K562 (cell line): ENCODE data around the gene OLFML2A. TPM values are rescaled to one million over a fixed set of nuclear protein-coding genes. Genes with fewer than 3 reads are reported as not detected.

ENCODE experiments used
- ADNP ChIP-seq: fragments of 200-800 bp; sonication (Bioruptor generic); IDR thresholded peaks from 2 replicates; pipeline ENCODE4 v1.6.1; 2016; ENCODE audit warnings: missing genetic modification characterization, missing compliant biosample characterization
- BRF1 ChIP-seq: IDR thresholded peaks from 3 replicates; pipeline ENCODE4 v1.6.1; 2011; ENCODE audit warnings: borderline replicate concordance, mild to moderate bottlenecking; ENCODE audit not compliant: insufficient read length; ENCODE audit errors: extremely low read depth
- HDAC8 ChIP-seq: fragments of 450-650 bp; IDR thresholded peaks from 2 replicates; pipeline ENCODE4 v1.6.1; 2016; ENCODE audit warnings: mild to moderate bottlenecking, missing genetic modification characterization, moderate library complexity, missing compliant biosample characterization
- NFRKB ChIP-seq: fragments of 450-650 bp; IDR thresholded peaks from 2 replicates; pipeline ENCODE4 v1.6.1; 2016; ENCODE audit warnings: low read depth
- REST ChIP-seq, 2 experiments: fragments of 450-650 bp; formaldehyde crosslinking in 1 of 2; IDR thresholded peaks; 2 replicates each; pipeline versions ENCODE4 v1.4.0 to v1.6.1; 2014 to 2020; ENCODE audit warnings: mild to moderate bottlenecking in 2 of 2, borderline replicate concordance in 1 of 2, low read depth in 1 of 2
- TCF7L2 ChIP-seq: fragments of 150-350 bp; IDR thresholded peaks from 2 replicates; pipeline ENCODE4 v1.6.1; 2016; ENCODE audit warnings: low read depth, mild to moderate bottlenecking, low read length, moderate library complexity
- ZBTB12 ChIP-seq: fragments of 250-450 bp; sonication (Bioruptor Pico); IDR thresholded peaks from 2 replicates; pipeline ENCODE4 v1.4.0; 2020
- ZNF224 ChIP-seq: sonication (generic); formaldehyde crosslinking; IDR thresholded peaks from 2 replicates; pipeline ENCODE4 v1.8.0; 2022; ENCODE audit warnings: mild to moderate bottlenecking, missing genetic modification reagents
- ZNF644 ChIP-seq: fragments of 200-800 bp; sonication (Bioruptor generic); IDR thresholded peaks from 2 replicates; pipeline ENCODE4 v1.6.1; 2016; ENCODE audit warnings: low read depth, missing genetic modification characterization, missing compliant biosample characterization
- polyA plus RNA-seq, 8 experiments: library from polyadenylated mRNA; depleted of rRNA in 4 of 8; stranded (reverse) in 5 of 8; unstranded in 3 of 8; fragments of >200 nt; fragmentation: Nextera tagmentation in 2 of 8; fragmentation: Illumina TruSeq in 1 of 8; extraction: Ambion mirVana in 2 of 8; extraction: Trizol in 1 of 8; gene quantifications; 2 replicates each; pipeline versions ENCODE4 v1.2.1 to v1.2.3, GENCODE V29; 2011 to 2014; ENCODE audit warnings: inconsistent platforms in 1 of 8, missing spikeins in 1 of 8
- total RNA-seq, 7 experiments: library from RNA; depleted of rRNA in 6 of 7; stranded (reverse); fragments of >200 nt in 6 of 7; fragmentation: Illumina TruSeq in 2 of 7; extraction: Trizol in 2 of 7; gene quantifications; 2 replicates each; pipeline versions ENCODE4 v1.2.1 to v1.2.3, GENCODE V29; 2011 to 2021; ENCODE audit warnings: low replicate concordance in 1 of 7
- TF ChIP-seq, protein P1 (sequence below), 3 experiments: fragments of 200-800 bp in 1 of 3; sonication (Bioruptor generic) in 1 of 3; sonication (generic) in 1 of 3; formaldehyde crosslinking in 1 of 3; IDR thresholded peaks; 2 replicates each; pipeline versions ENCODE4 v1.6.1 to v1.8.0; 2016 to 2022; ENCODE audit warnings: mild to moderate bottlenecking in 2 of 3, missing compliant biosample characterization in 2 of 3, missing genetic modification characterization in 2 of 3, missing genetic modification reagents in 1 of 3
- TF ChIP-seq, protein P2 (sequence below): fragments of 450-650 bp; IDR thresholded peaks from 2 replicates; pipeline ENCODE4 v1.6.1; 2018; ENCODE audit not compliant: partially characterized antibody

Gene OLFML2A
- total and polyA plus RNA-seq, 9 of the 15 experiments (the other 6 are each of a cell fraction or from before 2014, with no cell fraction given) = 0.16 TPM; not detected in 8

GRCh38 chr9:124861342-124862229 is 84.7 kb downstream of the OLFML2A start, which contains the start of the genes ARPC5L and RPL35 (continued):
- TF ChIP-seq ZNF644 (tag) (no peak), ZNF224 (CRISPR knock-in tag) (no peak), BRF1 (no peak), REST (IDR thresholded peaks at IDR 0.05; ENCODE audit: borderline replicate concordance) (0 out of 2 replicates have a peak, but pooled peaks have one; percentile 13), REST (CRISPR knock-in tag; IDR thresholded peaks at IDR 0.05; ENCODE audit: low read depth) (peak; percentile 31), ZBTB12 (no peak), HDAC8 (no peak), TCF7L2 (peak; percentile 95), NFRKB (peak; percentile 72), ADNP (no peak)
- TF ChIP-seq, protein P1, sequence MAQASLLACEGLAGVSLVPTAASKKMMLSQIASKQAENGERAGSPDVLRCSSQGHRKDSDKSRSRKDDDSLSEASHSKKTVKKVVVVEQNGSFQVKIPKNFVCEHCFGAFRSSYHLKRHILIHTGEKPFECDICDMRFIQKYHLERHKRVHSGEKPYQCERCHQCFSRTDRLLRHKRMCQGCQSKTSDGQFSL (CRISPR knock-in tag; IDR thresholded peaks at IDR 0.05) = peak; percentile 52
- TF ChIP-seq, protein P1 (tag; IDR thresholded peaks at IDR 0.05) = no peak
- TF ChIP-seq, protein P2, sequence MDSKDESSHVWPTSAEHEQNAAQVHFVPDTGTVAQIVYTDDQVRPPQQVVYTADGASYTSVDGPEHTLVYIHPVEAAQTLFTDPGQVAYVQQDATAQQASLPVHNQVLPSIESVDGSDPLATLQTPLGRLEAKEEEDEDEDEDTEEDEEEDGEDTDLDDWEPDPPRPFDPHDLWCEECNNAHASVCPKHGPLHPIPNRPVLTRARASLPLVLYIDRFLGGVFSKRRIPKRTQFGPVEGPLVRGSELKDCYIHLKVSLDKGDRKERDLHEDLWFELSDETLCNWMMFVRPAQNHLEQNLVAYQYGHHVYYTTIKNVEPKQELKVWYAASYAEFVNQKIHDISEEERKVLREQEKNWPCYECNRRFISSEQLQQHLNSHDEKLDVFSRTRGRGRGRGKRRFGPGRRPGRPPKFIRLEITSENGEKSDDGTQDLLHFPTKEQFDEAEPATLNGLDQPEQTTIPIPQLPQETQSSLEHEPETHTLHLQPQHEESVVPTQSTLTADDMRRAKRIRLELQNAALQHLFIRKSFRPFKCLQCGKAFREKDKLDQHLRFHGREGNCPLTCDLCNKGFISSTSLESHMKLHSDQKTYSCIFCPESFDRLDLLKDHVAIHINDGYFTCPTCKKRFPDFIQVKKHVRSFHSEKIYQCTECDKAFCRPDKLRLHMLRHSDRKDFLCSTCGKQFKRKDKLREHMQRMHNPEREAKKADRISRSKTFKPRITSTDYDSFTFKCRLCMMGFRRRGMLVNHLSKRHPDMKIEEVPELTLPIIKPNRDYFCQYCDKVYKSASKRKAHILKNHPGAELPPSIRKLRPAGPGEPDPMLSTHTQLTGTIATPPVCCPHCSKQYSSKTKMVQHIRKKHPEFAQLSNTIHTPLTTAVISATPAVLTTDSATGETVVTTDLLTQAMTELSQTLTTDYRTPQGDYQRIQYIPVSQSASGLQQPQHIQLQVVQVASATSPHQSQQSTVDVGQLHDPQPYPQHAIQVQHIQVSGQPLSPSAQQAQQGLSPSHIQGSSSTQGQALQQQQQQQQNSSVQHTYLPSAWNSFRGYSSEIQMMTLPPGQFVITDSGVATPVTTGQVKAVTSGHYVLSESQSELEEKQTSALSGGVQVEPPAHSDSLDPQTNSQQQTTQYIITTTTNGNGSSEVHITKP = peak; percentile 99
